ENCODE results near the gene KLK13. TPM values are rescaled to one million over a fixed set of nuclear protein-coding genes. Genes with fewer than 3 reads are reported as not detected.
A peak's percentile ranks its signal among the peaks of the same experiment; 100 is the strongest.

Gene KLK13, protein sequence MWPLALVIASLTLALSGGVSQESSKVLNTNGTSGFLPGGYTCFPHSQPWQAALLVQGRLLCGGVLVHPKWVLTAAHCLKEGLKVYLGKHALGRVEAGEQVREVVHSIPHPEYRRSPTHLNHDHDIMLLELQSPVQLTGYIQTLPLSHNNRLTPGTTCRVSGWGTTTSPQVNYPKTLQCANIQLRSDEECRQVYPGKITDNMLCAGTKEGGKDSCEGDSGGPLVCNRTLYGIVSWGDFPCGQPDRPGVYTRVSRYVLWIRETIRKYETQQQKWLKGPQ
- total RNA-seq: not detected

DNA sequence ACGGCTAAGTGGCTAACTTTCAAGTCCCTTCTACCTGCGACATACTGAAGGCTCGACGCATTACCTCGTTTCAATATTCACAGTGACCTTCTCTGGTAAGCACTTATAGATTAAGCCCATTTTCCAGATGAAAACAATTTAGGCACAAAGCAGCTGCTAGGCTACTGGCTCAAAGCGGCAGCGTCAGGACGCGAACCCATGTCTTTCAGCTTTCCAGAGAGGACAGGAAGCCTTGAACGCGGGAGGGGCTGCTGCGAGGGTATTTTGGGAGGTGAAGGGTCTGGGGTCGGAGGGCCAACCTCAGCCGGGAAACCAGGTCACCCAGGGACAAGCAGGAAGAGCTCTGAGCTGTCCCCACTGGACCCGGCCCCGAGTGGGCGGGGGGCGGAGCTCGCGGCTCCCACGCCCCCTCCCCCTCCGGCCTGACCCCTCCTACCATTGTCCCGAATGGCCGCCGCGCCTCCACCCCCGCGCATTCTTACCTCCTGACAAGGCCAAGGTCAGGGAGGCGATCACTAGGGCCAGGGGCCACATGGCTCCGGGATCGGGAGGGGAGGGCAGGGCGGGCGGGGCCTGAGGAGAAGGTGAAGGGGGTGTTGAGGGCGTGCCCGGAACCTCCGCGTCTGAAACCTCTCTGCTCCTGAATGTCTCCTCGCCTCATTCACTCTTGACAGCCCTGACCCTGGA is at the start of gene KLK13:
Gene KLK13 (minus strand): TSS at position 559 of the 687 bp plus-strand sequence. CDS start 25 bp downstream, at position 534.
- CTCF ChIA-PET: no interaction called here
- no peaks in the 10 kb centered on the region for H3K9me3 Mint-ChIP-seq
- H3K4me3 Mint-ChIP-seq: no peak within 1 kb of the TSS
- POLR2A ChIA-PET: no interaction called here
- no peaks in the 10 kb centered on the region for H3K36me3 Mint-ChIP-seq (ENCODE audit: low read depth)
- no peak within 1 kb of the TSS for H3K27ac Mint-ChIP-seq
- peaks cover 30% of the 10 kb centered on the region for H3K27me3 Mint-ChIP-seq
- no peak for DNase-seq
- H3K4me1 Mint-ChIP-seq: peaks cover 3% of the 10 kb centered on the region

DNA sequence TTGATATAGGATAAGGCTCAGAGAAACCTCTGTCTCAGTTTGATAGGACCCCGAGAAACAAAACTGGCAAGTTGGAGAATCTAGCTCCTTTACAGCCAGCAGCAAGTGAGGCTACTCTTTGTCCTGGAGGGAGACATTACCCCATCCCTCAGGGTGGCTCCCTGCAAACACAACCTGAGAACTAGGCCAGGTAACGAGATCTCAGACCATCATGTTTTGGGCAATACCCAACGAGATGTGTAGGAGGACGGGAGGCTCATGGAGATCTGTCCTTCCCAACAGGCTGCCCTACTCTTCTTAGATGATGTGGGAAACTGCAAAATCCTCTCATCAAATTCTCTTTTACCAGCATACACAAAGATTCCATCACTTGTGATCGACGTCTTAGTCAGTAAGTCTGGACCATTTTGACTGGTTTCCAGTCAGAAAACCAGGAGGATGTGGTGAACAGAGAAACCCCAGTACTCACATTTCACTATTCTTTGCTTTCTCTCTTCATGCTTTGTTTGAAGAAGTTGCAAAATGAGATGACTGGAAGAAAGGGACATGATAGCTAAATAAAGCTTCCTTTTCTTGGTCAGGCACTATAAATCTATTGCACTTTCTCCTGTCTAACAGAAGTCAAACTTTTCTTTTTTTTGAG is 49.3 kb upstream of the KLK13 start:
- H3K27ac Mint-ChIP-seq: peak overlapping the region; percentile 60
- H3K27me3 Mint-ChIP-seq: peaks cover 7% of the 10 kb centered on the region
- H3K36me3 Mint-ChIP-seq (ENCODE audit: low read depth): no peaks in the 10 kb centered on the region
- H3K4me3 Mint-ChIP-seq: no peak overlapping the region
- DNase-seq: peak; percentile 49
- peaks cover 43% of the 10 kb centered on the region for H3K4me1 Mint-ChIP-seq
- POLR2A ChIA-PET: interaction anchor here (0.7 kb wide), 1 partner anchor 42 kb away, joined by 4 read pairs; no protein-coding TSS in a partner anchor
- H3K9me3 Mint-ChIP-seq: no peaks in the 10 kb centered on the region
- CTCF ChIA-PET: interaction anchor here (1.1 kb wide), 1 partner anchor 32 kb away, joined by 3 read pairs; no protein-coding TSS in a partner anchor

DNA sequence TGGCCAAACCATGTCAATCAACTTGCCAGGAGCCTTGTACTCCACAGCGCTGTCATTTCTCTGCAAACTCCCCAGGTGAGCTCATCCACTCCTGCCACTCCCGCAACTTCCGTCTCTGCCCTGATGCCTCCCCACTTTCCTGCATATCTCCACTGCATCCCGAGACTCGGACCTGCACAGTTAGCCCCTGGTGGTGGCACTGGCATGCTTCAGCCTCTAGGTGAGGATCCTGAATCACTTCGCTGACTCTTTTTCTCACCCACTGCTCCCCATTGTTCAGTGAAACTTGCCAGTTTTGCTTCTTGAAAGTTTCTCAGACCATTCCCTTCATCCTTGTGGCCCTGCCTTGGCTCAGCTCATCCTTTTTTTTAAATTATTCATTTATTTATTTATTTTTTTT is 46.7 kb upstream of the KLK13 start:
- Mint-ChIP-seq H3K36me3 (ENCODE audit: low read depth) (peaks cover 6% of the 10 kb centered on the region), H3K27ac (no peak overlapping the region), H3K27me3 (no peaks in the 10 kb centered on the region), H3K4me1 (peaks cover 49% of the 10 kb centered on the region), H3K4me3 (no peak overlapping the region), H3K9me3 (no peaks in the 10 kb centered on the region)
- POLR2A ChIA-PET: no interaction called here
- DNase-seq: no peak
- CTCF ChIA-PET: no interaction called here

DNA sequence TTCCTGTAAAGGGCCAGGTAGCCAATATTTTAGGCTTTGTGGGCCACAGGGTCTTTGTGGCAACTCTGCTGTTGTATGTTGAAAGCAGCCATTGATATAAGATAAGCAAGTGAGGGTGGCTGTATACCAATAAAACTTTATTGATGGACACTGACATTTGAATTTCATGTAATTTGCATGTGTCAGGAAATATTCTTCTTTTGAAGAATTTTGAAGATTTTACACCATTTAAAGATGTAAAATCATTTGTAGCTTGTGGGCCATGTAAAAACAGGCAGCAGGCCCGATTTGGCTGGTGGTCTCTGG is 45.7 kb upstream of the KLK13 start:
- H3K36me3 Mint-ChIP-seq (ENCODE audit: low read depth): peaks cover 6% of the 10 kb centered on the region
- H3K27ac Mint-ChIP-seq: no peak overlapping the region
- no peak overlapping the region for H3K4me3 Mint-ChIP-seq
- H3K27me3 Mint-ChIP-seq: no peaks in the 10 kb centered on the region
- CTCF ChIA-PET: interaction anchor here (1.2 kb wide), 1 partner anchor 10 kb away, joined by 7 read pairs; no protein-coding TSS in a partner anchor
- POLR2A ChIA-PET: no interaction called here
- H3K9me3 Mint-ChIP-seq: no peaks in the 10 kb centered on the region
- DNase-seq: no peak
- peaks cover 48% of the 10 kb centered on the region for H3K4me1 Mint-ChIP-seq

DNA sequence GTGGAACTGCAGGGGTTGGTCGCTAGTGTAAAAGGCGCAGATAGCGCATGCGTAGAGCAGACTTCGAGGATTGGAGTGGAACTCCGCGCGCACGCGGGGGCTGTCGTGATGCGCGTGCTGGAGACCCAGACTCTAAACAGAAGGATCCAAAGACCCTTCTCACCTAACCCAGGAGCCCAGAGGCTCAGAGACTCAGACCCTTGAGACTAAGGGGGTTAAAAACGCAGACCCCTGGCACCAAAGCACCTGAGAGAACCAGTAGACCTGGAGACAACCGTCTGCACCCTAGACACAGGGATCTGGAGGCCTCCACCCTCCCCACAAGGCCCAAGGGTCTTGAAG is 43.9 kb upstream of the KLK13 start:
- H3K27me3 Mint-ChIP-seq: no peaks in the 10 kb centered on the region
- peaks cover 35% of the 10 kb centered on the region for H3K4me1 Mint-ChIP-seq
- H3K27ac Mint-ChIP-seq: peak overlapping the region; percentile 91
- peaks cover 17% of the 10 kb centered on the region for H3K36me3 Mint-ChIP-seq (ENCODE audit: low read depth)
- peak overlapping the region; percentile 92 for H3K4me3 Mint-ChIP-seq
- DNase-seq: no peak
- ChIA-PET CTCF (no interaction called here), POLR2A (no interaction called here)
- H3K9me3 Mint-ChIP-seq: no peaks in the 10 kb centered on the region

DNA sequence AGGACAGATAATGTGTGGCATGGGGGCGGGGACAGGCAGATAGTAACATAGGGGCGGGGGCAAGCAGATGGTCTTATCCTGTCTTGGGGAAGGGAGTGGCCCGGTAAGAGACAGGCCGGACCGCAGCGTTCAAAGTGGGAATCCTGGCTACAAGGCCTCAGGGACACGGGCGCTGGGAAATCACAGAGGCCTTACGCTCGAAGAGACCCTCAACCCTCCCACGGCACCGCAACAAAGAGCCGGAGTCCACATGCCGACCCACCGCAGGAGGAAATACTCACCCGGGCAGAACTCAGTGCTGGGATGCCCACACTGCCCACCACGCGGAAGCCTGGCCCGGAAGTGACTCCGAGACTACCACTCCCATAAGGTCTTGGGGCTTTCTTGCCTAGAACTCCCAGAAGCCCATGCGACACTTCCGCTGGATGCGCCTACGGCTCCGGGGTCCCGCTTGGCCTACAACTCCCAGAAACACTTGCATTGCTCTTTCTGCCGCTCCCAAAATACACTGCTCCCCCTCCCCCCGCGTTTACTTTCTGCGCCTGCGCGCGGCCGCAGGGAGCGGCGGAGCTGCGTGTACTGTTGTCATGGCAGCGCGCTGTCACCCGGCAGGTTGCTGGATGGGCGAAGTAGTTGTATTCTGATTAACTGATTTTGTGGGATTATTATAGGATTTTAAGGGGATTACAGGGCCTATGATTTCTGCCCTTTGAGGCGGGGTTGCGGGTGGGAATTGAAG is 43.3 kb upstream of the KLK13 start, which contains the start of gene CTU1:
Gene CTU1 (minus strand): TSS at position 344 of the 739 bp plus-strand sequence. CDS start 3,840 bp downstream, outside the sequence.
- Mint-ChIP-seq H3K27me3 (no peaks in the 10 kb centered on the region), H3K4me3 (peak within 1 kb of the TSS; percentile 92), H3K9me3 (no peaks in the 10 kb centered on the region), H3K36me3 (ENCODE audit: low read depth) (peaks cover 22% of the 10 kb centered on the region), H3K27ac (peak within 1 kb of the TSS; percentile 91), H3K4me1 (peaks cover 35% of the 10 kb centered on the region)
- CTCF ChIA-PET: no interaction called here
- POLR2A ChIA-PET: no interaction called here
- DNase-seq: peak; percentile 99

DNA sequence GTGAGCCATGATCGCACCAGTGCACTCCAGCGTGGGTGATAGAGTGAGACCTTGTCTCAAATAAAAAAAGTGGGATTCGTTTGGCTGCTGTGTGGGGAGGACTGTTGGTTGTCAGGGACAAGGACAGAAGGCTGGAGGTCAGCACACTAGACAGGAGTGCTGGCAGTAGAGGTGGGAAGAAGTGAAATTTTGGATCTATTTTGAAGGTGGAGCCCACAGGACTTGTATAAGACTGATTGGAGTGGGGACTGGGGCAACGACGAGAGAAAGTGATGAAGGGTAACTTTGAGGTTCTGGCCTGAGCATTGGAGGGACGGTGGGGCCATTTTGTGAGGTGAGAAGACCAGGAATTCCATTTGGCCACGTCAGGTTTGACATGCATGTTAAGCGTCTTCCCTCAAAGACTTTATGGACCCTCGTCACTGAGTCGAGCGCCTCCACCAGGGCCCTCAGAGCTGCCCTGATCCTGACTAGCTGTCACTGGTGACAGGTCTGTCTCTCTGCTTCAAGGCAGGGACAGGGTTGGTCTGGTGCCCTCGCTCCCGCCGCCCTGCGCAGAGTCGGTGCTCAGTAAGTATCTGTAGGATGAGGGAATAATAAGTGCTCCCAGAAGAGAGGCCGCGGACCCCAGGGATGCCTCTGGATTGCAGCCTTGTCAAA is 42.6 kb upstream of the KLK13 start:
- POLR2A ChIA-PET: no interaction called here
- DNase-seq: peak; percentile 37
- peak overlapping the region; percentile 91 for H3K27ac Mint-ChIP-seq
- H3K4me1 Mint-ChIP-seq: peaks cover 37% of the 10 kb centered on the region
- no peaks in the 10 kb centered on the region for H3K27me3 Mint-ChIP-seq
- no peaks in the 10 kb centered on the region for H3K9me3 Mint-ChIP-seq
- H3K4me3 Mint-ChIP-seq: peak overlapping the region; percentile 92
- peaks cover 28% of the 10 kb centered on the region for H3K36me3 Mint-ChIP-seq (ENCODE audit: low read depth)
- CTCF ChIA-PET: interaction anchor here (1.5 kb wide), 1 partner anchor 51 kb away, joined by 3 read pairs; no protein-coding TSS in a partner anchor

DNA sequence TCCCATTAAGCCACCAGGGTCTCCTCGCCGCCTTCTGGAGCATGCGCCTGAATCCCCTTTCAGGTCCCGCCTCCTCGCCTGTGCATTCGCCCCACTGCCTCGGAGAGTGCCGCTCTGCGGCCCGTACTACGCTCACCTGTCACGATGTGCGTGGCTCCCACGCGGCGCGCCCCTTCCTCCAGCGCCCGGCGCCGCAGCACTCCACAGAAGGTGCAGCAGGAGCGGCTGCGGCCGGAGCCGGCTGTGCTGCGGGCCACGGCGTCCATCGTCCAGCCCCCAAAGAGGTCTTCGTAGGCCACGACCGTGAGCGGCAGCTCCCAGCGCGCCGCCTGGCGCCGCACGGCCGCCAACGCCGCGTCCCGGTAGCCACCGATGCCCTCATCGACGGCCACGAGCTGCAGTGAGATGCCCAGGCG is 39.0 kb upstream of the KLK13 start:
- Mint-ChIP-seq H3K9me3 (no peaks in the 10 kb centered on the region), H3K4me1 (peaks cover 37% of the 10 kb centered on the region), H3K36me3 (ENCODE audit: low read depth) (peaks cover 37% of the 10 kb centered on the region), H3K4me3 (no peak overlapping the region), H3K27ac (no peak overlapping the region), H3K27me3 (no peaks in the 10 kb centered on the region)
- ChIA-PET POLR2A (no interaction called here), CTCF (no interaction called here)
- DNase-seq: no peak

DNA sequence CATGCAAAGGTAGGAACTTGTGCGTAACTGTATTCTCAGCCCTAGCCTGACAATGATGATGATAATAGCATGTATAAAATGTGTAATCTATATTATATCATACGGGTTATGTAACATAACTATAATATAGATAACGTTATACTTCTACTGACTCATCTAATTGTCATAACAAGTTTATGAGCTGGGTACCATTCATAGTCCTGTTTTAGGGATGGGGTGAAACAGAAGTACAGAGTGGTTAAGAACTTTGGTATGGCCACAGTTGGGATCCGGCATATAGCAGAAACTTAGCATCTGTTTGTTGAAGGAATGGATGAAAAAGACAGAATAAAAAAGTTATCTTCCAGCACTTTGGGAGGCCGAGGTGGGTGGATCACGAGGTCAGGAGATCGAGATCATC is 38.1 kb upstream of the KLK13 start:
- Mint-ChIP-seq H3K4me1 (peaks cover 31% of the 10 kb centered on the region), H3K27me3 (no peaks in the 10 kb centered on the region), H3K9me3 (no peaks in the 10 kb centered on the region), H3K4me3 (no peak overlapping the region), H3K36me3 (ENCODE audit: low read depth) (peaks cover 39% of the 10 kb centered on the region), H3K27ac (no peak overlapping the region)
- DNase-seq: no peak
- ChIA-PET POLR2A (no interaction called here), CTCF (no interaction called here)

DNA sequence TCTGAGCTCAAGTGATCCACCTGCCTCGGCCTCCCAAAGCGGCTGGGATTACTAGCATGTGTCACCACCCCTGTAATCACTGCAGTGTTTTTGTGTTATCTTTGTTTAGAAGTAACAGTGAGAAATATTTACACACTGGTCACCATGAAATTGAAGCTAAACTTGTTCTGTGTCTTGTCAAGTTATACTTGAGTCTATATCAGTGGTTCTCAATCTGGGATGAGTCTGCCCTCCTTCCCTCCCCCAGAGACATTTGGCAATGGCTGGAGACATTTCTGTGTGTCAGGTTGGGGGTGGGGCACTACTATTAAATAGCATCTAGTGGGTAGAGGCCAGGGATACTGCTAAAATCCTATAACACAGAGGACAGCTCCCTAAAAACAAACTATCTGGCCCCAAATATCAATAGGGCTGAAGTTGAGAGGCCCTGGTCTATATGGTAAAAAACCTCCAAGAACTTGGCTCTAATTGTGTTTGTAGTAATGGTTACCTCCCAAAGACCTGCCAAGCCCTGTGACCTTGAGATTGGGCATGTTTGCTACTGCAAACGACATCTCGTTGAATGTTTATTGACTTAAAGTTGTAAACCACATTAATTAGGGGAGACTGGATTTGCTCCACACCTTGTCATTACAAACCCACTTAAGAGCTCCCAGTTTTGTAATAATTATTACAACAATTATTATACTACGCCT is 36.4 kb upstream of the KLK13 start:
- peak overlapping the region; percentile 28 for H3K27ac Mint-ChIP-seq
- DNase-seq: no peak
- POLR2A ChIA-PET: no interaction called here
- H3K4me1 Mint-ChIP-seq: peaks cover 35% of the 10 kb centered on the region
- H3K9me3 Mint-ChIP-seq: no peaks in the 10 kb centered on the region
- H3K4me3 Mint-ChIP-seq: no peak overlapping the region
- H3K27me3 Mint-ChIP-seq: no peaks in the 10 kb centered on the region
- peaks cover 50% of the 10 kb centered on the region for H3K36me3 Mint-ChIP-seq (ENCODE audit: low read depth)
- CTCF ChIA-PET: interaction anchor here (0.6 kb wide), 1 partner anchor 232 kb away, joined by 4 read pairs; no protein-coding TSS in a partner anchor

DNA sequence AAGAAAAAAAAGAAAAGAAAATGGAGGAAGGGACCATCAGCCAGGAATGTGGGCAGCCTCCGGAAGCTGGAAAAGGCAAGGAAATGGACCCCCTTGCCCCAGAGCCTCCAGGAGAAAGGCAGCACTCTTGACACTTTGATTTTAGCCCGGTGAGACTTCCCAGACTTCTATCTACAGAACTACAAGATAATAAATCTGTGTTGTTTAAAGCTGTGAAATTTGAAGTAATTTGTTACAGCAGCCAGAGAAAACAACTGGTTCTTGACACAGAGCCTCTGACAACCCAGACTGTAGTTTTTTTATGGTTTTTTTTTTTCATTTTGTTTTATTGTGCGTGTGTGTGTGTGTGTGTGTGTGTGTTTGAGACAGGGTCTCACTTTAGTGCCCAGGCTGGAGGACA is 35.7 kb upstream of the KLK13 start:
- ChIA-PET POLR2A (no interaction called here), CTCF (interaction anchor here (0.6 kb wide), 1 partner anchor 28 kb away, joined by 5 read pairs; no protein-coding TSS in a partner anchor)

DNA sequence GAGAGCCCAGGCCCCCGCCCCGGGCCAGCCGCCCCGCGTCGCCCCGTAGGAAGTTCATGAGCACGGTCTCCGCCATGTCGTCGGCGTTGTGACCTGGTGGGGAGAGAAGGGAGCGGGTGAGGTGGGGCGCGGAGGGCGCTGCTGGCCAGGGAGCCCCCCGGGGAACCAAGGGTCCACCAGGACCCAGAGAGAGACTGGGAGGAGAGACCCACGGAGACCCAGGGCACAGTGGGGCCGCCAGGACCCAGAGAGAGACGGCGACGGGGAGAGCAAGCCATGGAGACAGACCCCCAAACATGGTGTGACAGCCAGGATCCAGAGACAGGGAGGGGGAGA is 34.1 kb upstream of the KLK13 start:
- Mint-ChIP-seq H3K4me1 (peaks cover 27% of the 10 kb centered on the region), H3K9me3 (no peaks in the 10 kb centered on the region), H3K36me3 (ENCODE audit: low read depth) (peaks cover 40% of the 10 kb centered on the region), H3K27me3 (no peaks in the 10 kb centered on the region), H3K4me3 (no peak overlapping the region), H3K27ac (peak overlapping the region; percentile 50)
- POLR2A ChIA-PET: no interaction called here
- no peak for DNase-seq
- CTCF ChIA-PET: no interaction called here

More for the DNA sequence above, 35.7 kb upstream of the KLK13 start:
- DNase-seq: no peak
- H3K4me1 Mint-ChIP-seq: peaks cover 30% of the 10 kb centered on the region
- H3K27ac Mint-ChIP-seq: no peak overlapping the region
- H3K4me3 Mint-ChIP-seq: no peak overlapping the region
- H3K9me3 Mint-ChIP-seq: no peaks in the 10 kb centered on the region
- peaks cover 50% of the 10 kb centered on the region for H3K36me3 Mint-ChIP-seq (ENCODE audit: low read depth)
- no peaks in the 10 kb centered on the region for H3K27me3 Mint-ChIP-seq

Data from activated CD4-positive, alpha-beta T cell treated with anti-CD3 and anti-CD28 coated beads, Interleukin-2, amount 10 ng/mL, durations not matched to agents 7 days and 5 days (primary cell).